HepG2 (cell line): ENCODE results near the gene COX14. TPM values are rescaled to one million over a fixed set of nuclear protein-coding genes. Genes with fewer than 3 reads are reported as not detected.

ENCODE experiments used
- ASH2L ChIP-seq: fragments of 300-600, 200-600 bp; sonication (generic); IDR thresholded peaks from 2 replicates; pipeline ENCODE4 v1.7.0; 2017; ENCODE audit warnings: low read depth, mild to moderate bottlenecking, moderate library complexity, mixed read lengths, low read length; ENCODE audit not compliant: insufficient read length
- BRCA1 ChIP-seq: sonication (generic); formaldehyde crosslinking; IDR thresholded peaks from 2 replicates; pipeline ENCODE4 v1.4.0; 2020; ENCODE audit warnings: missing genetic modification reagents
- ERF ChIP-seq: IDR thresholded peaks from 2 replicates; pipeline ENCODE4 v1.6.1; 2018; ENCODE audit warnings: missing biosample characterization, missing genetic modification reagents
- GABPA ChIP-seq, 2 experiments: IDR thresholded peaks; 2 replicates each; pipeline ENCODE4 v1.6.1; 2011 to 2016; ENCODE audit warnings: low read depth in 2 of 2, low read length in 1 of 2, missing biosample characterization in 1 of 2, missing genetic modification characterization in 1 of 2
- HMGA1 ChIP-seq: sonication (generic); formaldehyde crosslinking; conservative IDR thresholded peaks from 2 replicates; pipeline ENCODE4 v1.4.0; 2020; ENCODE audit warnings: missing genetic modification reagents
- ISX ChIP-seq: sonication (generic); formaldehyde crosslinking; conservative IDR thresholded peaks from 2 replicates; pipeline ENCODE4 v1.5.0; 2020; ENCODE audit warnings: missing genetic modification reagents
- KDM2A ChIP-seq: sonication (generic); formaldehyde crosslinking; IDR thresholded peaks from 2 replicates; pipeline ENCODE4 v1.4.0; 2020; ENCODE audit warnings: low read depth, missing genetic modification reagents, borderline replicate concordance
- MIER3 ChIP-seq: IDR thresholded peaks from 2 replicates; pipeline ENCODE4 v1.6.1; 2016; ENCODE audit warnings: missing compliant biosample characterization, borderline replicate concordance
- MLLT10 ChIP-seq: sonication (generic); formaldehyde crosslinking; IDR thresholded peaks from 2 replicates; pipeline ENCODE4 v1.4.0; 2020; ENCODE audit warnings: missing genetic modification reagents
- NCOA1 ChIP-seq: sonication (generic); formaldehyde crosslinking; IDR thresholded peaks from 2 replicates; pipeline ENCODE4 v1.9.0; 2021; ENCODE audit warnings: missing genetic modification reagents
- NFIB ChIP-seq: sonication (generic); formaldehyde crosslinking; IDR thresholded peaks from 2 replicates; pipeline ENCODE4 v1.9.0; 2021; ENCODE audit warnings: missing genetic modification reagents, mild to moderate bottlenecking, borderline replicate concordance
- PHF8 ChIP-seq: sonication (generic); formaldehyde crosslinking; IDR thresholded peaks from 2 replicates; pipeline ENCODE4 v1.5.0; 2020; ENCODE audit warnings: missing genetic modification reagents
- RBFOX2 ChIP-seq: fragments of 200-400 bp; formaldehyde crosslinking; IDR thresholded peaks from 2 replicates; pipeline ENCODE4 v1.6.1; 2017; ENCODE audit warnings: low read depth, mild to moderate bottlenecking, low read length
- ZFP1 ChIP-seq: IDR thresholded peaks from 2 replicates; pipeline ENCODE4 v1.6.1; 2016
- ZMAT3 ChIP-seq: sonication (generic); formaldehyde crosslinking; conservative IDR thresholded peaks from 2 replicates; pipeline ENCODE4 v1.7.0; 2021; ENCODE audit warnings: missing genetic modification reagents
- ZNF563 ChIP-seq: sonication (generic); formaldehyde crosslinking; IDR thresholded peaks from 2 replicates; pipeline ENCODE4 v1.8.0; 2022; ENCODE audit warnings: mild to moderate bottlenecking, moderate library complexity, missing genetic modification reagents
- ZNF577 ChIP-seq: sonication (generic); formaldehyde crosslinking; IDR thresholded peaks from 2 replicates; pipeline ENCODE4 v1.4.0; 2020; ENCODE audit warnings: mild to moderate bottlenecking, low read depth, missing genetic modification reagents, borderline replicate concordance
- ZNF780A ChIP-seq: sonication (generic); formaldehyde crosslinking; IDR thresholded peaks from 2 replicates; pipeline ENCODE4 v1.8.0; 2022; ENCODE audit warnings: mild to moderate bottlenecking, missing genetic modification reagents, moderate library complexity
- ZSCAN9 ChIP-seq: IDR thresholded peaks from 2 replicates; pipeline ENCODE4 v1.6.1; 2016; ENCODE audit warnings: borderline replicate concordance
- polyA plus RNA-seq, 8 experiments: library from polyadenylated mRNA; depleted of rRNA in 3 of 8; stranded (reverse) in 7 of 8; unstranded in 1 of 8; fragments of >200 nt; fragmentation: Illumina TruSeq in 4 of 8; extraction: Trizol in 4 of 8; gene quantifications; 2 replicates each; pipeline versions ENCODE4 v1.2.1 to v1.2.3, GENCODE V29; 2011 to 2016; ENCODE audit warnings: low read depth in 4 of 8, missing spikeins in 1 of 8, mixed read lengths in 1 of 8; ENCODE audit not compliant: insufficient read depth in 1 of 8
- total RNA-seq, 5 experiments: library from RNA; depleted of rRNA; stranded (reverse); fragments of >200 nt; fragmentation: Illumina TruSeq; extraction: Trizol; gene quantifications; 2 replicates each; pipeline ENCODE4 v1.2.3, GENCODE V29; 2016; ENCODE audit warnings: low read depth in 1 of 5
- TF ChIP-seq, protein P1 (sequence below): sonication (generic); formaldehyde crosslinking; IDR thresholded peaks from 2 replicates; pipeline ENCODE4 v1.8.0; 2022; ENCODE audit warnings: low read depth, missing genetic modification reagents
- TF ChIP-seq, protein P2 (sequence below): sonication (generic); formaldehyde crosslinking; IDR thresholded peaks from 2 replicates; pipeline ENCODE4 v1.4.0; 2020; ENCODE audit warnings: missing genetic modification reagents
- TF ChIP-seq, protein P3 (sequence below): sonication (generic); formaldehyde crosslinking; IDR thresholded peaks from 2 replicates; pipeline ENCODE4 v1.4.0; 2020; ENCODE audit warnings: missing genetic modification reagents

The COX14 gene
- total and polyA plus RNA-seq, 2 of the 13 experiments (the other 11 are each of a cell fraction or from before 2014, with no cell fraction given), result 53.0 to 71.6 TPM

DNA sequence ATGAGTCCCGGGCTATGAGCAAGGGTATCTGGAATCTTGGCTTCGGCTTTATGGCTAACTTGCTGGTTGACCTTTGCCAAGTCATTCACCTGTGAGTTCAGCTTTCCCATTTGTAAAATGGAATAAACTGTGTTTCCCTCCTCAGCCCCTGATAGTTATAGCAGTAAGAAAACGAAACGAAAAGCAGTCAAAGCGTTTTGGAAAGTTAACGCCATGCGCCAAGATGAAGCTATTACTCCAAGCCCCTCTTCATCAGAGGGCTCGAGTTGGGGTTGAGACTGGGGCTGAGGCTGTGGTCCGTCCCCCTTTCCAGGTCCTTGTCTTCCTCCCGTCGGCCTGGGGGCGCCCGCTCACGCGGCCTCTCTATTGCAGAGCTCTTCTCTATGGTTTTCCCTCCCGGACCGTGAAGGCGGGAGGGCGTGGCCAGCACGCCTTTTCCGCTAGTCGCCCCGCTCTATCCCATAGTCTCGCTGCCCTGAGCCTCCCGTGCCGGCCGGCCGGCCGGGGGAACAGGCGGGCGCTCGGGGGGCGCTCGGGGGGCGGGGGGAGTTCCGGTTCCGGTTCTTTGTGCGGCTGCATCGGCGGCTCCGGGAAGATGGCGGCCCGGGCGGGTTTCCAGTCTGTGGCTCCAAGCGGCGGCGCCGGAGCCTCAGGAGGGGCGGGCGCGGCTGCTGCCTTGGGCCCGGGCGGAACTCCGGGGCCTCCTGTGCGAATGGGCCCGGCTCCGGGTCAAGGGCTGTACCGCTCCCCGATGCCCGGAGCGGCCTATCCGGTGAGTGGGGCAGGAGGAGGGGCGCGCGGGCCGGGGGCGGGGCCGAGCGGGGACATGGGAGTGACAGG, 27.0 kb upstream of the COX14 start, which contains the start of gene SMARCD1 (continued):
- 0 out of 2 replicates have a peak, but pooled peaks have one; percentile 53 for TF ChIP-seq ZNF563
- TF ChIP-seq, protein P1, sequence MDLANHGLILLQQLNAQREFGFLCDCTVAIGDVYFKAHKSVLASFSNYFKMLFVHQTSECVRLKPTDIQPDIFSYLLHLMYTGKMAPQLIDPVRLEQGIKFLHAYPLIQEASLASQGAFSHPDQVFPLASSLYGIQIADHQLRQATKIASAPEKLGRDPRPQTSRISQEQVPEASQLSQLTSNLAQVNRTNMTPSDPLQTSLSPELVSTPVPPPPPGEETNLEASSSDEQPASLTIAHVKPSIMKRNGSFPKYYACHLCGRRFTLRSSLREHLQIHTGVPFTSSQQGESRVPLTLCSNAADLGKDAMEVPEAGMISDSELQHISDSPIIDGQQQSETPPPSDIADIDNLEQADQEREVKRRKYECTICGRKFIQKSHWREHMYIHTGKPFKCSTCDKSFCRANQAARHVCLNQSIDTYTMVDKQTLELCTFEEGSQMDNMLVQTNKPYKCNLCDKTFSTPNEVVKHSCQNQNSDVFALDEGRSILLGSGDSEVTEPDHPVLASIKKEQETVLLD (CRISPR knock-in tag), result peak; percentile 93
- TF ChIP-seq BRCA1, result no peak
- no peak for TF ChIP-seq ZNF577 (CRISPR knock-in tag)
- TF ChIP-seq ISX (CRISPR knock-in tag), result no peak
- TF ChIP-seq ZNF780A (CRISPR knock-in tag), result no peak
- 0 out of 2 replicates have a peak, but pooled peaks have one; percentile 34 for TF ChIP-seq ZSCAN9
- peak; percentile 82 for TF ChIP-seq PHF8 (CRISPR knock-in tag)
- peak; percentile 62 for TF ChIP-seq KDM2A (CRISPR knock-in tag)
- no peak for TF ChIP-seq MLLT10 (CRISPR knock-in tag)
- TF ChIP-seq, protein P2, sequence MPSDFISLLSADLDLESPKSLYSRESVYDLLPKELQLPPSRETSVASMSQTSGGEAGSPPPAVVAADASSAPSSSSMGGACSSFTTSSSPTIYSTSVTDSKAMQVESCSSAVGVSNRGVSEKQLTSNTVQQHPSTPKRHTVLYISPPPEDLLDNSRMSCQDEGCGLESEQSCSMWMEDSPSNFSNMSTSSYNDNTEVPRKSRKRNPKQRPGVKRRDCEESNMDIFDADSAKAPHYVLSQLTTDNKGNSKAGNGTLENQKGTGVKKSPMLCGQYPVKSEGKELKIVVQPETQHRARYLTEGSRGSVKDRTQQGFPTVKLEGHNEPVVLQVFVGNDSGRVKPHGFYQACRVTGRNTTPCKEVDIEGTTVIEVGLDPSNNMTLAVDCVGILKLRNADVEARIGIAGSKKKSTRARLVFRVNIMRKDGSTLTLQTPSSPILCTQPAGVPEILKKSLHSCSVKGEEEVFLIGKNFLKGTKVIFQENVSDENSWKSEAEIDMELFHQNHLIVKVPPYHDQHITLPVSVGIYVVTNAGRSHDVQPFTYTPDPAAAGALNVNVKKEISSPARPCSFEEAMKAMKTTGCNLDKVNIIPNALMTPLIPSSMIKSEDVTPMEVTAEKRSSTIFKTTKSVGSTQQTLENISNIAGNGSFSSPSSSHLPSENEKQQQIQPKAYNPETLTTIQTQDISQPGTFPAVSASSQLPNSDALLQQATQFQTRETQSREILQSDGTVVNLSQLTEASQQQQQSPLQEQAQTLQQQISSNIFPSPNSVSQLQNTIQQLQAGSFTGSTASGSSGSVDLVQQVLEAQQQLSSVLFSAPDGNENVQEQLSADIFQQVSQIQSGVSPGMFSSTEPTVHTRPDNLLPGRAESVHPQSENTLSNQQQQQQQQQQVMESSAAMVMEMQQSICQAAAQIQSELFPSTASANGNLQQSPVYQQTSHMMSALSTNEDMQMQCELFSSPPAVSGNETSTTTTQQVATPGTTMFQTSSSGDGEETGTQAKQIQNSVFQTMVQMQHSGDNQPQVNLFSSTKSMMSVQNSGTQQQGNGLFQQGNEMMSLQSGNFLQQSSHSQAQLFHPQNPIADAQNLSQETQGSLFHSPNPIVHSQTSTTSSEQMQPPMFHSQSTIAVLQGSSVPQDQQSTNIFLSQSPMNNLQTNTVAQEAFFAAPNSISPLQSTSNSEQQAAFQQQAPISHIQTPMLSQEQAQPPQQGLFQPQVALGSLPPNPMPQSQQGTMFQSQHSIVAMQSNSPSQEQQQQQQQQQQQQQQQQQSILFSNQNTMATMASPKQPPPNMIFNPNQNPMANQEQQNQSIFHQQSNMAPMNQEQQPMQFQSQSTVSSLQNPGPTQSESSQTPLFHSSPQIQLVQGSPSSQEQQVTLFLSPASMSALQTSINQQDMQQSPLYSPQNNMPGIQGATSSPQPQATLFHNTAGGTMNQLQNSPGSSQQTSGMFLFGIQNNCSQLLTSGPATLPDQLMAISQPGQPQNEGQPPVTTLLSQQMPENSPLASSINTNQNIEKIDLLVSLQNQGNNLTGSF (CRISPR knock-in tag), result 0 out of 2 replicates have a peak, but pooled peaks have one; percentile 17
- TF ChIP-seq RBFOX2, result peak; percentile 84
- 0 out of 2 replicates have a peak, but pooled peaks have one; percentile 49 for TF ChIP-seq MIER3 (CRISPR knock-in tag)
- peak; percentile 58; the same call in 1 of the 2 replicates for TF ChIP-seq ERF (CRISPR knock-in tag)
- TF ChIP-seq NFIB (CRISPR knock-in tag), result no peak
- no peak for TF ChIP-seq HMGA1 (CRISPR knock-in tag)
- TF ChIP-seq GABPA (IDR thresholded peaks at IDR 0.05; ENCODE audit: low read depth, low read length), result peak; percentile 74
- peak; percentile 87 for TF ChIP-seq GABPA (CRISPR knock-in tag; IDR thresholded peaks at IDR 0.05; ENCODE audit: low read depth)
- TF ChIP-seq ZMAT3, result 0 out of 2 replicates have a peak, but pooled peaks have one; percentile 54
- peak; percentile 80 for TF ChIP-seq ASH2L
- TF ChIP-seq ZFP1, result no peak
- TF ChIP-seq NCOA1 (CRISPR knock-in tag), result no peak
- TF ChIP-seq, protein P3, sequence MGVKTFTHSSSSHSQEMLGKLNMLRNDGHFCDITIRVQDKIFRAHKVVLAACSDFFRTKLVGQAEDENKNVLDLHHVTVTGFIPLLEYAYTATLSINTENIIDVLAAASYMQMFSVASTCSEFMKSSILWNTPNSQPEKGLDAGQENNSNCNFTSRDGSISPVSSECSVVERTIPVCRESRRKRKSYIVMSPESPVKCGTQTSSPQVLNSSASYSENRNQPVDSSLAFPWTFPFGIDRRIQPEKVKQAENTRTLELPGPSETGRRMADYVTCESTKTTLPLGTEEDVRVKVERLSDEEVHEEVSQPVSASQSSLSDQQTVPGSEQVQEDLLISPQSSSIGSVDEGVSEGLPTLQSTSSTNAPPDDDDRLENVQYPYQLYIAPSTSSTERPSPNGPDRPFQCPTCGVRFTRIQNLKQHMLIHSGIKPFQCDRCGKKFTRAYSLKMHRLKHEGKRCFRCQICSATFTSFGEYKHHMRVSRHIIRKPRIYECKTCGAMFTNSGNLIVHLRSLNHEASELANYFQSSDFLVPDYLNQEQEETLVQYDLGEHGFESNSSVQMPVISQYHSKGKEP (CRISPR knock-in tag), result 0 out of 2 replicates have a peak, but pooled peaks have one; percentile 33
